HFF-Myc (cell line): ENCODE data around the gene NKX1-1.
"Not testable (repeated sequence)": the region's sequence is repeated elsewhere in the genome, so short reads cannot be mapped to it uniquely, and the experiment has no call there.

Experiments
- DNase-seq: peaks from one replicate; pipeline ENCODE4 v3.0.0-alpha.2; 2011; ENCODE audit warnings: low read depth; ENCODE audit errors: extremely low read depth
- H3K4me3 ChIP-seq: replicated peaks from 2 replicates; pipeline ENCODE4 v1.5.1; 2011; ENCODE audit warnings: low read depth, mild to moderate bottlenecking, control low read depth, low read length
- TF ChIP-seq, protein P1 (sequence below): IDR thresholded peaks from 2 replicates; pipeline ENCODE4 v1.5.1; 2012; ENCODE audit warnings: mild to moderate bottlenecking, low read depth, low read length, control low read depth; ENCODE audit errors: missing control alignments

NKX1-1 gene

GRCh38 chr4:1393866-1394265 is 12.4 kb downstream of the NKX1-1 start:
- DNase-seq: no peak
- TF ChIP-seq, protein P1, sequence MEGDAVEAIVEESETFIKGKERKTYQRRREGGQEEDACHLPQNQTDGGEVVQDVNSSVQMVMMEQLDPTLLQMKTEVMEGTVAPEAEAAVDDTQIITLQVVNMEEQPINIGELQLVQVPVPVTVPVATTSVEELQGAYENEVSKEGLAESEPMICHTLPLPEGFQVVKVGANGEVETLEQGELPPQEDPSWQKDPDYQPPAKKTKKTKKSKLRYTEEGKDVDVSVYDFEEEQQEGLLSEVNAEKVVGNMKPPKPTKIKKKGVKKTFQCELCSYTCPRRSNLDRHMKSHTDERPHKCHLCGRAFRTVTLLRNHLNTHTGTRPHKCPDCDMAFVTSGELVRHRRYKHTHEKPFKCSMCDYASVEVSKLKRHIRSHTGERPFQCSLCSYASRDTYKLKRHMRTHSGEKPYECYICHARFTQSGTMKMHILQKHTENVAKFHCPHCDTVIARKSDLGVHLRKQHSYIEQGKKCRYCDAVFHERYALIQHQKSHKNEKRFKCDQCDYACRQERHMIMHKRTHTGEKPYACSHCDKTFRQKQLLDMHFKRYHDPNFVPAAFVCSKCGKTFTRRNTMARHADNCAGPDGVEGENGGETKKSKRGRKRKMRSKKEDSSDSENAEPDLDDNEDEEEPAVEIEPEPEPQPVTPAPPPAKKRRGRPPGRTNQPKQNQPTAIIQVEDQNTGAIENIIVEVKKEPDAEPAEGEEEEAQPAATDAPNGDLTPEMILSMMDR: no peak
- no peak overlapping the region for H3K4me3 ChIP-seq

- not testable (repeated sequence) for DNase-seq
These were observed 12.9 kb downstream of the NKX1-1 start for GRCh38 chr4:1393363-1393762.

DNA sequence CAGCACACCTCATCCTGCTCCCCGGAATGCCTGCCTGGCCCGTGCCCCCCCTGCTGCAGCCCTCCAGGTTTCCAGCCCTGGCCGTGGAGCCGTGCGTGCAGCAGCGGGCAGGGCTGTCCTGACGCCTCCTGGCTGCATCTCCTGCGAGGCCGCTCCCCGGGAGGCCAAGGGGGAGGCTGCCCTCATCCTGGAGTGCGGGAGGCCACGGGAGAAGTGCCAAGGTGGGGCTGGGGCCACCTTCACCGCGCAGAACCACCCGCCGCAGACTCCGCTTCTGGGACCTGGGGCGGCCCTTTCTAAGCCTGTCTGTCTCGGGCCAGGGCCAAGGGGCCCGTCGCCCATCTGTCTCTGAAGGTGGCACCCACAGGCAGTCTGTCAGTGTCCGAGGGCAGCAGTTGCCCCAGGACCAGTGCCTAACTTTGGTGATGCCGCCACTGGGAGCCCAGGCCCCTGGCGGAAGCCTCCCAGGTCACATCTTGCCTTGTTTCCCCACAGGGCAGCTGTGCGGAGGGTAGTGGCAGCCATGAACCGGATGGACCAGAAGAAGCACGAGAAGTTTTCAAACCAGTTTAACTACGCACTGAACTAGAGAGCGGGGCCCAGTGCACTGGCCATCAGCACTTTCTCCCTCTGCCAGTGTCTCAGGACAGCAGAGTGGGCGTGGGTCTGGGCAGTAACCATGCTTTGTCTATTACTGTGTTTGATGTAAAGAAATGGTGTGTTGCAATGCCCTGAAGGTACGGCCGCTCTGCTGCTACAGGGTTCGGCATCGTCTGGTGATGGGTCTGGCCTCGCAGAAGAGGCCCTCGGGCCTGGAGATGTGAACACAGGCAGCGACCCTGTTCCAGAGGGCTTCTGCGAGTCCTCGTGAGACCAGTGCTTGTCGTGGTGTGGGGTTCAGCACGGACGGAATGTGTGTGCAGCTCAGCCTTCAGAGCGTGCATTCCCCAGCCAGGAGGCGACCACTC is 20.6 kb downstream of the NKX1-1 start:
- no peak for DNase-seq
- no peak overlapping the region for H3K4me3 ChIP-seq
- TF ChIP-seq, protein P1: no peak

More at GRCh38 chr4:1393363-1393762, 12.9 kb downstream of the NKX1-1 start:
- H3K4me3 ChIP-seq: not testable (repeated sequence)

DNA sequence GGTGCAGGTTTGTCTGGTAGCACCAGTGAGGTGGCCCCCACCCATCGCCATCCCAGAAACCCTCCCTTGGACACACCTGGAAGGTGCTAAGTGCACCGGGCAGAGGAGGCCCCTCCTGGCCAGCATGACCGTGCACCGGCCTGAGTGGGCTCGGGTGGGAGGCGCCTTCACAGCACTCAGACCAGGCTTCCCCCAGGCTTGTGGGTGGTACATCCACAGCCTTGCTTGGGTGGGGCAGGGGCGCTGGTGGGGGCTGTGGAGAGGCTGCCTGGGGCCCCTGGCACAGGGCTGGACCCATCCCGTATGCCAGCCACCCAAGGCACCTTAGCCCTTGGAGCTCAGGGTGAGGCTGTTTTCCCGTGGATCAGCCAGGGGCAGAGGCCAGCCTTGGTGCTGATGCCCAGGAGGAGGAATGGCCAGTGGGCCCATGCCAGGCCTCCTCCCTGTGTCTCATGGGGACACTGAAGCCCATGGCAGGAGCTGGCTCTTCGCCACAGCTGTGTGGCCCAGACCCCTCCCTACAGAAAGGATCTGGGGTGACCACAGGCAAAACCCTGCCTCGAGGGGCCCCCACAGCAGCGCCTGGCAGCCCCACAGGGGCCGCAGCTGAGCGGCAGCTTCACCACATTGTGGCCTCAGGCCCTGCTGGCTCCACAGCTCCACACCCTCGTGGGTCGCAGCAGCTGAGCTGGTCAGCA is 21.4 kb downstream of the NKX1-1 start:
- DNase-seq: no peak
- TF ChIP-seq, protein P1: no peak
- no peak overlapping the region for H3K4me3 ChIP-seq

GRCh38 chr4:1383728-1384591 is 22.3 kb downstream of the NKX1-1 start:
- H3K4me3 ChIP-seq: no peak overlapping the region

GRCh38 chr4:1382776-1383727 is 23.2 kb downstream of the NKX1-1 start:
- H3K4me3 ChIP-seq: no peak overlapping the region
- TF ChIP-seq, protein P1: no peak
- DNase-seq: no peak

More at GRCh38 chr4:1383728-1384591, 22.3 kb downstream of the NKX1-1 start:
- no peak for DNase-seq
- TF ChIP-seq, protein P1: no peak
